T-helper 2 cell treated with Interferon-gamma antibody and Interleukin-4, amounts not matched to agents 100 ng/mL and 5 ng/mL, for 36 hours (primary cell): ENCODE measurements around the gene QKI. TPM values are rescaled to one million over a fixed set of nuclear protein-coding genes. Genes with fewer than 3 reads are reported as not detected.
"Not testable (repeated sequence)": the region's sequence is repeated elsewhere in the genome, so short reads cannot be mapped to it uniquely, and the experiment has no call there.

Experiments used
- intact Hi-C: fragments of 100-400 bp; cut with micrococcal nuclease; formaldehyde crosslinking; loops from one replicate; pipeline ENCODE4 v1.15.1; 2023
- total RNA-seq: library from RNA; stranded (reverse); gene quantifications from 2 replicates; pipeline ENCODE4 v1.2.3, GENCODE V29; 2022

QKI gene
- total RNA-seq, 1 donor from 2014 or later = 48.4 TPM

DNA sequence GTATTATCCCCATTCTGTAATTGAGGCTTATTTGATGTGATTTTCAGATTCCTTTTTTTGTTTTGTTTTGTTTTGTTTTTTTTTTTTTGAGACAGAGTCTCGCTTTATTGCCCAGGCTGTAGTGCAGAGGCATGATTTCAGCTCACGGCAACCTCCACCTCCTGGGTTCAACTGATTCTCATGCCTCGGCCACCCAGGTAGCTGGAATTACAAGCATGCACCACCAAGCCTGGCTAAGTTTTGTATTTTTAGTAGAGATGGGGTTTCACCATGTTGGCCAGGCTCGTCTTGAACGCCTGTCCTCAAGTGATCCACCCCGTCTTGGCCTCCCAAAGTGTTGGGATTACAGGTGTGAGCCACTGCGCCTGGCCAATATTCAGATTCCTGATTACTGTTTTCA is 62.4 kb downstream of the QKI start:
- intact Hi-C loops = not testable (repeated sequence)

GRCh38 chr6:163483107-163483506 is 68.6 kb downstream of the QKI start:
- intact Hi-C loops = no loop called here

- intact Hi-C loops = no loop called here
Measured at GRCh38 chr6:163485388-163485851, 70.9 kb downstream of the QKI start.

GRCh38 chr6:163486821-163487220 is 72.3 kb downstream of the QKI start:
- intact Hi-C loops = no loop called here

GRCh38 chr6:163487606-163488005 is 73.1 kb downstream of the QKI start:
- intact Hi-C loops = no loop called here

GRCh38 chr6:163489584-163489983 is 75.1 kb downstream of the QKI start:
- intact Hi-C loops = no loop called here

- intact Hi-C loops = no loop called here
Measured at GRCh38 chr6:163490826-163491577, 76.5 kb downstream of the QKI start.

DNA sequence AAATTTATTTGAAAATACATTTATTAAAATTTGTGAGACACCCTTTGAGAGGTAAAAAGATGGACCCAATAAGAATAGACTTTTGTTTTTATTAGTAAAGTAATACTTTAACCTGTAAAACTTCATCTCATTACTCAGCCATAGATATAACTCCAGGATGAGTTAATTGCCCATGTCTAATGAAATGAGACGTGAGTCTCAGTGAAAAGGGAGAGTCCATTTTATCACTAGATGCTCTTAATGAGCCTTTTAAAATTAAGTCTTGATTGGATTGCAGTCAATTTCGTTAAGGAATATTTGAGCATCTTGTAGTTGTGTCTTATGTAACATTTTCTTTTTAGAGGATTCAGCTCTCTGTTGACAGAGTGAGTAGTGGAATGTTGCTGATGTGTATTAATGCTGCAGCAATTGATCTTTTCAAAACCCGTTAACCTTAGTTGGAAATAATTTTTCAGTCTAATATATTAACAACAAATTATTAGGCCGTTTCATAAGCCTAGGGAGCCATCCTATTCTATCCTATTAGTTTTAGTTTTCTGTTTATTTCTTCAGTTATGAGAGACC is 77.3 kb downstream of the QKI start:
- intact Hi-C loops = no loop called here

DNA sequence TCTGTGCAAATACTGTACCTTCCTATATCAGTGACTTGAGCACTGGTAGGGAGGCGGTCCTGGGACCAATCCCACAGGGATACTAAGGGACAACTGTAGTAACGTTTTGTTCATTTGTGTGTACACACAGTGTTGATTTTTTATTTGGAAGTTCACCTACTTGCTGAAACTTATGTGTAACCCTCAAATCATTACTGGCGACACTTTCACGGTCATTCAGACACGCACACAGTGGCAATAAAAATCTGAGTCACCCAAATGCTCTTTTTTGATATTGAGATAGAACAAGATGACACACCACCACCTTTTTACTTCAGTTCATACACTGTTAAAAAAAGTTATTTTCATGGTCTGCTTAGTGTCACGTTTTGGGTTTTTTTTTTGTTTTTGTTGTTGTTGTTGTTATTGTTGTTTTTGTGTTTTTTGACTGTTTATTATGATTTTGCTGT is 79.8 kb downstream of the QKI start:
- intact Hi-C loops = no loop called here

- intact Hi-C loops = no loop called here
Measured at GRCh38 chr6:163496205-163496604, 81.7 kb downstream of the QKI start.

GRCh38 chr6:163500105-163500504 is 85.6 kb downstream of the QKI start:
- intact Hi-C loops = no loop called here

DNA sequence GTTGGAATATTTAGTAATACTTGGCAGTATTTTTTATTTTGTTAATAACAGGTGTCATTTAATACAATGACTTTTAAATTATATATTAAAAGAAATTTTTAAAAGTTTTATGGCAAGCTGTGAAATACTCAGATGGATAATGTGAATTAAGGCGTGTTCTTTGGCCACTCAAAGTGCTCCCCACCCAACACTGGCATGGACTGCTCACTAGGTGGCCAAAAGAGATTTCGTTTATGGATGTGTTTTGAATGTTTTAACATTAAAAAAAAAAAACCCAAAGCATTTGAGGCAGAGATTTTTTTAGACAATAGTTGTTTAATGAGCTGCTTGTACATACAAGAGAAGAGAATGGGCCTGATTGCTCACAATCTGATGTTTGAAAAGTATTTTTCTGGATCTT is 86.5 kb downstream of the QKI start:
- intact Hi-C loops = no loop called here

GRCh38 chr6:163501439-163501838 is 86.9 kb downstream of the QKI start:
- intact Hi-C loops = no loop called here

- intact Hi-C loops = no loop called here
Measured at GRCh38 chr6:163504984-163505640, 90.6 kb downstream of the QKI start.

- intact Hi-C loops = no loop called here
Measured at GRCh38 chr6:163507965-163508364, 93.4 kb downstream of the QKI start.

DNA sequence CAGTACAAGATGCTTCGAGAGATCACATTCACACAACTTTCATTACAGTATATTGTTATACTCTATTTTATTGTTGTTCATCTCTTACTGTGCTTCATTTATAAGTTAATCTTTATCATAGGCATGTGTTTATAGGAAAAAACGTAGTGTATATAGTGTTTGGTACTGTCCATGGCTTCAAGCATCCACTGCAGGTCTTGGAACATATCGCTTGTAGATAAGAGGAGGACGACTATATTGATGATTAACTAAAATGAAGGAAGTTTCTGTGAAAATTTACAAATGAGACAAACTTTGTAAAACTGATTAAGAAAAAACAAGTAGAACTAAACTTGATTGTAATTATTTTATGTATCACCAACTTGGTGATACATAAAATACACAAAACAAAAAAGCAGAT is 98.5 kb downstream of the QKI start:
- intact Hi-C loops = no loop called here

DNA sequence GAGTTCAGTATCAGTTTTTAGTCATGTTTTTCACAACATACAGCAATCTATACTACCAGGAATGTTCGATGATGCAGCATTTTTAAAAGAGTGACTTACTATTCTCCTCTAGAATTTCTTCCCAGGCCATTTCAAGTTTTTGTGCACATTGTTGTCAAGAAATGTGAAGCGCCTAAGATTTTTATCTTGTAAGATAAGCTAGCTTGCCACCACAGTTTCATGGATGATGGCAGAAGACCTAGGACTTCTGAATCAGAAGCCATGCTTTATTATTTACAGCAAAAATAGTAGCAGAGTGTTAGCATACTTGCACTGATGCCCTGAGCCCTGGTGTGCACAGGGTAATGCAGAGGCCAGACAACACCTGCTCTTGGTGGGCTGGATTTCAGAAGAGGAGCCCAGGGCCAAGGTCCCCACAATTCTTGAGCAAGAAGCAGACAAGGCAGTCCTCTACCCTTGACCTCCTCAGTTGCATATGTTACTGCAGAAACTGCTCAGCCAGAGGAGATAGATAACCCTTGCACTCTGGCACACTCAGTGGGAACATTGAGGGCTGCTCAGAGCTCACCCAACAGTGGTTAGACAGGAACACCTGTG is 99.2 kb downstream of the QKI start:
- intact Hi-C loops = no loop called here

- intact Hi-C loops = no loop called here
Measured at GRCh38 chr6:163516908-163517307, 102.4 kb downstream of the QKI start.

DNA sequence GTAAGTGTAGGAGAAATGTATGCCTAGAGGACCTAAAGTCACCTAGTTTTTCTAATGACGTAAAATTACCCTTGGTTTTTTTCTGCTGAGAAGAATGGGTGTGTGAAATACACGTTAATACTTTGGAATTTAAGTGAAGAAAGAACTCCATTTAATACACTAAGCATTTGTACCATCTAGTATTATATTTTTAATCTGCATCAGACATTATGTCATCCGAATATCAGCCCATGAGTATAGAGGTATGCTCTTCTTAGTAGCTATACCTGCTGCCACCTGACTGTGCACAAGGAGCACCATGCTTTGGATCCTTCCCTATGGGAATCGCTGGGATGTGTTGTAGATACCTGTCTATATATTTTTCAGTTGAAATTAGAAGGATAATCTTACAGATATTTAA is 106.4 kb downstream of the QKI start:
- intact Hi-C loops = no loop called here

DNA sequence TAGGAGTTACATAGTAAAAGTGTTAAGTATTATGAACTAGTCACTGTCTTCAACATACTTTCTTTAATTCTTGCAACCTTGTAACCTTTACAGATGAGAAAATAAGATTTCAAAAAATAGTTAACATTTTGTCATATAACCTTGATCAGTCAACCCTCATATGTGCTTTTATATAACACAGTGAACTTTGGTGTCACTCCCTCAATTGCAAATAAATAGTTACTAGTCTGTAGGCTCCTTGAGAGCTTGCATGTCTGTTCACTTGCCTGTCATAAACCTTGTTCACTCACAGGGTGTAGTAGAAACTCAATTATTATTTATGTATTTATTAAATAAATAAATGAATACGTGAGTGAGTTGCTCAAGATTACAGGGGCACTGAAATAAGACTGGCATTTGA is 107.5 kb downstream of the QKI start:
- intact Hi-C loops = no loop called here

DNA sequence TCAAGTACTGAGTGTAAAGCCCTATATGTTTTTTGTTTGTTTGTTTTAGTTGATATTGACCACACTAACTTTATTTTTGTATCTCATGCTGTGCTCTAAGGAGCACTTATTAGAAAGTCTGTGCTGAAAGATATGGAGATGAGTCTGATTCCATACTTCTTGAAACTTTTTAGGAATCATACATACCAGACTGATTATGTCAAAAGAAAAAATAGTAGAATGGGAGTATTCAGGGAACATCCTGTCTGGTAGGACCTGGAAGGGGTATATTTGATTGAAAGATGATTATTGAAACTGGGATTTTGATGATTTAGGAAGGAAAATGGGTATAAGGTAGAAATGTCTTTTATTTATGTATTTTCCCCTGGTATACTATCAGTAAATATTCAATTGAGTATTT is 111.4 kb downstream of the QKI start:
- intact Hi-C loops = no loop called here

GRCh38 chr6:163526346-163526745 is 111.8 kb downstream of the QKI start:
- intact Hi-C loops = no loop called here
